ENCODE results near the gene MIER2. TPM values are rescaled to one million over a fixed set of nuclear protein-coding genes. Genes with fewer than 3 reads are reported as not detected.

The MIER2 gene
- total and polyA plus RNA-seq, 2 donors from 2014 or later: 18.4 to 23.4 TPM

DNA sequence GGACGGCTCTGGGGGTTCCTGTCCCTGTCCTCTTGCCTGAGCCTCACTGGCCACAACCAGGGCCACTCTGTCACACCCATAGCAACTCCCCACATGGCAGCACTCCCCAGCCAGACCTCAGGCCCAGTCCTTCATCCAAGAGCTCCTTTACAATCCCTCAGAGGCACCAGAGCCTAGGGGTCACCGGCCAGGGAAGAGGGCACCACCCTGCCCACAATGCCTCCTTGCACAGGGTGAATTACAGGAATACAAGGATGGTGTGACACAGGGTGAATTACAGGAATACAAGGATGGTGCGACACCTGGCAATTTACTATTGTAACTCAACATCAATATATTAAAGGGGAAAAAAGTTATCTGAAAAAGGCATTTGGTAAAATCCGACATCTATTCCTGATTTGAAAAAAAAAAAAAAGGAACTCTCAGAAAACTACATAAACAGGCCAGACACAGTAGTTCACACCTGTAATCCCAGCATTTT is 16.5 kb downstream of the MIER2 start:
- Histone ChIP-seq H3K27me3 (ENCODE audit: control insufficient read depth, insufficient read depth, low read length) (no peaks in the 10 kb centered on the region), H3K4me3 (ENCODE audit: low read length in 3 of 3) (no peak overlapping the region), H3K9me3 (ENCODE audit: control insufficient read depth in 2 of 3, insufficient read depth in 1 of 3, low read length in 3 of 3) (peaks cover 0 to 10% (median 6%) of the 10 kb centered on the region in 3 donors), H3K4me1 (ENCODE audit: control insufficient read depth in 2 of 3, insufficient read depth in 2 of 3, low read depth in 1 of 3, low read length in 3 of 3) (no peaks in the 10 kb centered on the region), H3K9ac (ENCODE audit: low read length in 3 of 3) (no peak overlapping the region), H3K36me3 (ENCODE audit: control insufficient read depth in 2 of 3, insufficient read depth in 3 of 3, low read length in 3 of 3) (peaks cover 16 to 45% (median 16%) of the 10 kb centered on the region in 3 donors), H3K27ac (ENCODE audit: low read depth in 2 of 2, low read length in 2 of 2) (no peak overlapping the region)
- TF ChIP-seq, protein P1, sequence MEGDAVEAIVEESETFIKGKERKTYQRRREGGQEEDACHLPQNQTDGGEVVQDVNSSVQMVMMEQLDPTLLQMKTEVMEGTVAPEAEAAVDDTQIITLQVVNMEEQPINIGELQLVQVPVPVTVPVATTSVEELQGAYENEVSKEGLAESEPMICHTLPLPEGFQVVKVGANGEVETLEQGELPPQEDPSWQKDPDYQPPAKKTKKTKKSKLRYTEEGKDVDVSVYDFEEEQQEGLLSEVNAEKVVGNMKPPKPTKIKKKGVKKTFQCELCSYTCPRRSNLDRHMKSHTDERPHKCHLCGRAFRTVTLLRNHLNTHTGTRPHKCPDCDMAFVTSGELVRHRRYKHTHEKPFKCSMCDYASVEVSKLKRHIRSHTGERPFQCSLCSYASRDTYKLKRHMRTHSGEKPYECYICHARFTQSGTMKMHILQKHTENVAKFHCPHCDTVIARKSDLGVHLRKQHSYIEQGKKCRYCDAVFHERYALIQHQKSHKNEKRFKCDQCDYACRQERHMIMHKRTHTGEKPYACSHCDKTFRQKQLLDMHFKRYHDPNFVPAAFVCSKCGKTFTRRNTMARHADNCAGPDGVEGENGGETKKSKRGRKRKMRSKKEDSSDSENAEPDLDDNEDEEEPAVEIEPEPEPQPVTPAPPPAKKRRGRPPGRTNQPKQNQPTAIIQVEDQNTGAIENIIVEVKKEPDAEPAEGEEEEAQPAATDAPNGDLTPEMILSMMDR (IDR thresholded peaks at IDR 0.05; ENCODE audit: borderline replicate concordance, extremely low read depth, insufficient read depth): no peak
- DNase-seq (peak in 1 of 5 donors; percentile 36), FAIRE-seq (no peak)
- intact Hi-C loops (cut with DNase I): no loop called here

DNA sequence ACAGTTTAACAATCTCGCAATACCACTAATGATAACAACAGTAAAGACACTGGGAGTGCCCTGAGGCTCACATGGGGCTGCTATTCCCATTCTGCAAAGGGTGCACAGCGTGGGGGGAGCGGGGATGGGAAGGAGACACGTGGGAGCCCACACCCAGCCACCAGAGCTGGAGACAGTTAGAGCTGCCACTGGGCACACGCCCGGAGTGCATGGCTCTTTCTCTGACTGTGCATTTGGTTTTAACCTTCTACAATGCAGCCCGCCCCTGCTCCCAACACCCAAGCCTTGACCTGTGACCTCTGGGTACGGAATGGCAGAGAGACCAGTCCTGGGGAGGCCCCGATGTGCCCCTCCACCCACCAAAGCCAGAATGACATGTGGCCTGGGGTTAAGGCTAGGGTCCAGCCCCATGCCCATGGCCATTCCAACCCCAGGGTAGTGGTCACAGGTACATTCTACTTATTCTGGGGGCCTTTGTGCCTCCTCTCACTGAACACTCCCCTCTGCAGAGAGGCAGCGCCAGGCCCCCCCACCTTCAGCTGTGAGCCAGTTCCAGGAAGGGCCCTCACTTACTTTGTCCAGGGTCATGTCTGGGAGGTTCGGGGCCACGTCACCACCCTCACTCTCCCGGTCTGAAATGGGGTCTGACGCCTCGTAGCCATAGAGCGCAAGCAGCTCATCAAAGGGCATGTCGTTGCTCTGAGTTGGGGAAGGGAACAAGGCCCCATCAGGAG is 17.1 kb downstream of the MIER2 start:
- TF ChIP-seq, protein P1 (IDR thresholded peaks at IDR 0.05; ENCODE audit: borderline replicate concordance, extremely low read depth, insufficient read depth): no peak
- H3K9me3 ChIP-seq (ENCODE audit: control insufficient read depth in 2 of 3, insufficient read depth in 1 of 3, low read length in 3 of 3): peaks cover 0 to 10% (median 9%) of the 10 kb centered on the region in 3 donors
- peak in 2 of 5 donors; percentile 26 to 38 for DNase-seq
- no peak for FAIRE-seq
- intact Hi-C loops (cut with DNase I): no loop called here
- H3K36me3 ChIP-seq (ENCODE audit: control insufficient read depth in 2 of 3, insufficient read depth in 3 of 3, low read length in 3 of 3): peaks cover 21 to 47% (median 21%) of the 10 kb centered on the region in 3 donors
- H3K27ac ChIP-seq (ENCODE audit: low read depth in 2 of 2, low read length in 2 of 2): no peak overlapping the region
- no peaks in the 10 kb centered on the region for H3K4me1 ChIP-seq (ENCODE audit: control insufficient read depth in 2 of 3, insufficient read depth in 2 of 3, low read depth in 1 of 3, low read length in 3 of 3)
- H3K27me3 ChIP-seq (ENCODE audit: control insufficient read depth, insufficient read depth, low read length): no peaks in the 10 kb centered on the region
- no peak overlapping the region for H3K9ac ChIP-seq (ENCODE audit: low read length in 3 of 3)
- H3K4me3 ChIP-seq (ENCODE audit: low read length in 3 of 3): no peak overlapping the region

DNA sequence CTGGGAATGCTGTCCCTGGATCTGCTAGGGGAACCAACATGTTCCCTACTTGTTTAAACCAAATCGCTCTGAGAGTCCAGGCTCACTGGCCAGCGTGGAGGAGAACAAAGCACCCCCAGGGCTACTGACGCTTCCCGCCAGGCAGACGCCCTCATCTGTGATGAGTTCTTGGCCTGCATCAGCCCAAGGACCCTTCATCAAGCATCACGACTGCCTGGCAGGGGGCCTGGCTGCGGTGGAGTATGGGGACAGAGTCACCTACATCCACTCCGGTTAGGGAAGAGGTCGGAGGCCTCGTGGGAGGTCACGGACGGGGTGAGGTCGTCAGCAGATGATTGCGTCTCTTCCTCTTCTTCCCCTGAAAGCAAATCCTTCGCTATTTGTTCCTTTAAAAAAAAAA is 17.7 kb downstream of the MIER2 start:
- no peak overlapping the region for H3K9ac ChIP-seq (ENCODE audit: low read length in 3 of 3)
- peak in 2 of 5 donors; percentile 22 to 50 for DNase-seq
- no peak overlapping the region for H3K4me3 ChIP-seq (ENCODE audit: low read length in 3 of 3)
- no peaks in the 10 kb centered on the region for H3K27me3 ChIP-seq (ENCODE audit: control insufficient read depth, insufficient read depth, low read length)
- peaks cover 21 to 47% (median 21%) of the 10 kb centered on the region in 3 donors for H3K36me3 ChIP-seq (ENCODE audit: control insufficient read depth in 2 of 3, insufficient read depth in 3 of 3, low read length in 3 of 3)
- intact Hi-C loops (cut with DNase I): no loop called here
- H3K9me3 ChIP-seq (ENCODE audit: control insufficient read depth in 2 of 3, insufficient read depth in 1 of 3, low read length in 3 of 3): peaks cover 0 to 10% (median 9%) of the 10 kb centered on the region in 3 donors
- H3K4me1 ChIP-seq (ENCODE audit: control insufficient read depth in 2 of 3, insufficient read depth in 2 of 3, low read depth in 1 of 3, low read length in 3 of 3): no peaks in the 10 kb centered on the region
- H3K27ac ChIP-seq (ENCODE audit: low read depth in 2 of 2, low read length in 2 of 2): no peak overlapping the region
- TF ChIP-seq, protein P1 (IDR thresholded peaks at IDR 0.05; ENCODE audit: borderline replicate concordance, extremely low read depth, insufficient read depth): no peak
- no peak for FAIRE-seq

Data from kidney (tissue), 14 donors.